Spleen (tissue), 7 donors: Measurements from ENCODE around the gene RFX8.

Experiments
- CTCF ChIP-seq, 11 experiments: fragments of 200-600 bp in 7 of 11; fragments of 450-650 bp in 4 of 11; sonication (generic) in 4 of 11; IDR thresholded peaks in 8 of 11; conservative IDR thresholded peaks in 3 of 11; 1 replicate in 7 of 11; 2 replicates in 4 of 11; pipeline versions ENCODE4 v1.4.0 to v1.8.0; 2016 to 2021; ENCODE audit warnings: antibody characterized with exemption in 11 of 11, inconsistent platforms in 4 of 11, mild to moderate bottlenecking in 1 of 11
- POLR2A ChIP-seq, 3 donors: fragments of 450-650 bp; IDR thresholded peaks; one replicate each; pipeline ENCODE4 v1.5.1; 2017; ENCODE audit warnings: antibody characterized with exemption in 3 of 3, mild to moderate bottlenecking in 1 of 3
- donor health status: DM: no; HTN: no; CAD: no; lungs with moderate emphysema.
- donor health status: DM: no; HTN: no; CAD: no.
- donor health status: DM: no; HTN: no; CAD: no.

GRCh38 chr2:101401906-101402305 is 73.0 kb downstream of the RFX8 start:
- TF ChIP-seq CTCF (IDR thresholded peaks at IDR 0.05 in 8 of 11, conservative IDR thresholded peaks at IDR 0.05 in 3 of 11) (no peak), POLR2A (IDR thresholded peaks at IDR 0.05) (no peak)
